ENCODE measurements around the gene NTRK1.

NTRK1 gene

DNA sequence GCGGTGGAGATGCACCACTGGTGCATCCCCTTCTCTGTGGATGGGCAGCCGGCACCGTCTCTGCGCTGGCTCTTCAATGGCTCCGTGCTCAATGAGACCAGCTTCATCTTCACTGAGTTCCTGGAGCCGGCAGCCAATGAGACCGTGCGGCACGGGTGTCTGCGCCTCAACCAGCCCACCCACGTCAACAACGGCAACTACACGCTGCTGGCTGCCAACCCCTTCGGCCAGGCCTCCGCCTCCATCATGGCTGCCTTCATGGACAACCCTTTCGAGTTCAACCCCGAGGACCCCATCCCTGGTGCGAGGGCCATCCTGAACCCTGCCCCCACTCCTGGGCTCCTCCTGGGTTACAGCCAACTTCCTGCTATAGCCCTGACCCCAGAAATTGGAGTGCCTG is 13.0 kb downstream of the NTRK1 start:
- ChIA-PET CTCF (interaction anchor here (1.1 to 1.6 kb wide), 2 partner anchors 14 to 16 kb away, joined by 4 to 9 read pairs; no protein-coding TSS in a partner anchor), POLR2A (ENCODE audit: low non-redundant PET) (no interaction called here)
- TF ChIP-seq CTCF (conservative IDR thresholded peaks at IDR 0.05; ENCODE audit: low read depth) = no peak
- DNase-seq (ENCODE audit: low spot score) = no peak
- no peak overlapping the region for H3K27ac ChIP-seq

DNA sequence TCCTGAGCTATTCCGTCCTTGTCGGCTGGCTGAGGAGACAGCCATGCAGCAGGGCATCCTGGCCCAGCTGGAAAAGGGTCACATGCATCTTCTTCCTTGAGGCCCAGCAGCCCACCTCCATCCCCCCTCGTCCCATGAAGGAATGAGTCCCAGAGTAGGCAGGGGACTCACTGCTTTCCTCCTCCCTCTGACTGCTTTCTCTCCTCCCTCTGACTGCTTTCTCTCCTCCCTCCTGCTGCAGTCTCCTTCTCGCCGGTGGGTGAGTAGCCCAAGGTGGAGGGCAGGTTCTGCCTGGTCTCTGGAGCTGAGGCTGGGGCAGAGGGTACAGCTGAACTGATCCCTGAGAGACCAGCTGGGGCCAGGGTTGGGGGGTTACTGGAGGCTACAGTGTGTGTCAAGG is 13.5 kb downstream of the NTRK1 start:
- no peak for TF ChIP-seq CTCF (conservative IDR thresholded peaks at IDR 0.05; ENCODE audit: low read depth)
- H3K27ac ChIP-seq = no peak overlapping the region
- POLR2A ChIA-PET (ENCODE audit: low non-redundant PET) = no interaction called here
- CTCF ChIA-PET = interaction anchor here (0.6 to 1.6 kb wide), 2 partner anchors 16 to 61 kb away, joined by 3 to 9 read pairs; no protein-coding TSS in a partner anchor
- no peak for DNase-seq (ENCODE audit: low spot score)

- H3K27ac ChIP-seq = no peak overlapping the region
- ChIA-PET POLR2A (ENCODE audit: low non-redundant PET) (no interaction called here), CTCF (interaction anchor here (0.6 to 1.6 kb wide), 2 partner anchors 15 to 62 kb away, joined by 3 to 9 read pairs; no protein-coding TSS in a partner anchor)
- no peak for DNase-seq (ENCODE audit: low spot score)
- no peak for TF ChIP-seq CTCF (conservative IDR thresholded peaks at IDR 0.05; ENCODE audit: low read depth)
These were observed 14.1 kb downstream of the NTRK1 start for GRCh38 chr1:156874572-156875340.

- no peak for TF ChIP-seq CTCF (conservative IDR thresholded peaks at IDR 0.05; ENCODE audit: low read depth)
- DNase-seq (ENCODE audit: low spot score) = no peak
- POLR2A ChIA-PET (ENCODE audit: low non-redundant PET) = no interaction called here
- CTCF ChIA-PET = no interaction called here
- H3K27ac ChIP-seq = no peak overlapping the region
These were observed 14.6 kb downstream of the NTRK1 start for GRCh38 chr1:156875341-156875615.

GRCh38 chr1:156876281-156876680 is 15.6 kb downstream of the NTRK1 start:
- no peak overlapping the region for H3K27ac ChIP-seq
- ChIA-PET CTCF (no interaction called here), POLR2A (ENCODE audit: low non-redundant PET) (no interaction called here)
- no peak for TF ChIP-seq CTCF (conservative IDR thresholded peaks at IDR 0.05; ENCODE audit: low read depth)
- no peak for DNase-seq (ENCODE audit: low spot score)

DNA sequence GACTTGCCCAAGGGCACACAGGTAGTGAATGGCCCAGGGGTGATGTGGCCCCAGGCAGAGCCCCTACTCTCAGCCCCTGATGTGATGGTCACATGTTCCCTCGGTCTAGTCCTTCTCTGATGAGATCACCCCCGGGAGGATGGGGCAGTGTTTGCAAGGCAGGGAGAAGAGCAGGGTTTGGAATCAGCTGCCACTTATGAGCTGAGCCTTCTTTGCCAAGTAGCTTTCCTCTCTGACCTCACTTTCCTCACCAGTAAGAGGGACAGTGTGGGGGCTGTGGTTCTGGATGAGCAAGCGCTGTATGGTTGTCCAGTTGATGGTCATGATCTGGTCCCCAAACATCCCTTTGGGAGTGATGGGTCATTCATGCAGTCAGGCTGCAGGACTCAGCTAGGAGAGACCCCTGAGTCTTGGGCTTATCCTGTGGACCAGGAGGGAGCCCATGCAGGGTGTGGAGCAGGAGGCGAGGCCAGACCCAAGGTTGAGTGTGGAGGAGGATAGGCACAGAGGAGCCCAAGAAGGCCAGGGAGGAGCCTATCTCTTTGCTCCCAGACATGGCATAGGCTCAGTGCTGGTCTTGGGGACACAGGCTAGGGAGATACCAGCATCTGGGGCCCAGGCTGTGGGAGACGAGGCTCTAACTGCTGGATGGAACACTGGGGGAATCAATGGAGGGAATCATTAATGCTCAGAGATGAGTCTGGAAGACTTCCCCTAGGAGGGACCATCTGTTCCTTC is 16.9 kb downstream of the NTRK1 start:
- H3K27ac ChIP-seq = no peak overlapping the region
- TF ChIP-seq CTCF (conservative IDR thresholded peaks at IDR 0.05; ENCODE audit: low read depth) = no peak
- ChIA-PET POLR2A (ENCODE audit: low non-redundant PET) (no interaction called here), CTCF (no interaction called here)
- no peak for DNase-seq (ENCODE audit: low spot score)
